Measurements from ENCODE around the gene PCP2.

The PCP2 gene

DNA sequence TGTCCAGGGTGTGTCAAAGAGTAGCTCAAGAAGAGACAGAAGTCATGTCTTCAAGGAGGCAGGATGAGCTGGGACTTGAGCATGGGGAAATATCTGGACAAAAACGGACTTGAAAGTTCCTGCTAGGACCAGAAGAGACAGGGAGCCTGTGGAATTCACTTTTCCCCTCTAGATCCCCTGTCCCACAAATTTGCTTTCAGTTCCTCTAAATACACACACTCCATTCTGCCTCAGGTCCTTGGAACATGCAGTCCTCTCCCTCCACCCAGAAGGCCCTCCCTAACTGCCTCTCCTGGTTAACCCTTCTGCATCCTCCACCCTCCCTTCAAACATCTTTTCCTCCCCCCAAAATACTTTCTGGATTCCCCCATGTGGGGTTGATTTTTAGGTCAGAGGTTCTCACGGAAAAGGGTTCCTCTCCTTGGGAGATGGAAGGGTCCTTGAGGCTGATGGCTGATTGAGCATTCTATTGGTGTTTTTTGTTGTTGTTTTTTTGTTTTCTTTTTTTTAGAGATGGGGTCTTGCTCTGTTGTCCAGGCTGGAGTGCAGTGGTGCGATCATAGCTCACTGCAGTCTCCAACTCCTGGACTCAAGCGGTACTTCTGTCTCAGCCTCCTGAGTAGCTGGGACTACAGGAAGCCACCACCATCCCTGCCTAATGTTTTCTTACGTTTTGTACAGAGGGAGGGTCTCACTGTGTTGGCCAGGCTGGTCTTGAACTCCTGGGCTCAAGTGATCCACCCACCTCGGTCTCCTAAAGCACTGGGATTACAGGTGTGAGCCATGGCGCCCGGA lies 28.4 kb upstream of the PCP2 start (continued):
- TF ChIP-seq, protein P1, sequence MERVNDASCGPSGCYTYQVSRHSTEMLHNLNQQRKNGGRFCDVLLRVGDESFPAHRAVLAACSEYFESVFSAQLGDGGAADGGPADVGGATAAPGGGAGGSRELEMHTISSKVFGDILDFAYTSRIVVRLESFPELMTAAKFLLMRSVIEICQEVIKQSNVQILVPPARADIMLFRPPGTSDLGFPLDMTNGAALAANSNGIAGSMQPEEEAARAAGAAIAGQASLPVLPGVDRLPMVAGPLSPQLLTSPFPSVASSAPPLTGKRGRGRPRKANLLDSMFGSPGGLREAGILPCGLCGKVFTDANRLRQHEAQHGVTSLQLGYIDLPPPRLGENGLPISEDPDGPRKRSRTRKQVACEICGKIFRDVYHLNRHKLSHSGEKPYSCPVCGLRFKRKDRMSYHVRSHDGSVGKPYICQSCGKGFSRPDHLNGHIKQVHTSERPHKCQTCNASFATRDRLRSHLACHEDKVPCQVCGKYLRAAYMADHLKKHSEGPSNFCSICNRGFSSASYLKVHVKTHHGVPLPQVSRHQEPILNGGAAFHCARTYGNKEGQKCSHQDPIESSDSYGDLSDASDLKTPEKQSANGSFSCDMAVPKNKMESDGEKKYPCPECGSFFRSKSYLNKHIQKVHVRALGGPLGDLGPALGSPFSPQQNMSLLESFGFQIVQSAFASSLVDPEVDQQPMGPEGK (CRISPR knock-in tag; IDR thresholded peaks at IDR 0.05; ENCODE audit: borderline replicate concordance): no peak
- TF ChIP-seq BACH2 (CRISPR knock-in tag; IDR thresholded peaks at IDR 0.05; ENCODE audit: borderline replicate concordance) (no peak), PPARA (CRISPR knock-in tag; IDR thresholded peaks at IDR 0.05; ENCODE audit: borderline replicate concordance) (no peak), ZFP3 (CRISPR knock-in tag; IDR thresholded peaks at IDR 0.05) (no peak)

DNA sequence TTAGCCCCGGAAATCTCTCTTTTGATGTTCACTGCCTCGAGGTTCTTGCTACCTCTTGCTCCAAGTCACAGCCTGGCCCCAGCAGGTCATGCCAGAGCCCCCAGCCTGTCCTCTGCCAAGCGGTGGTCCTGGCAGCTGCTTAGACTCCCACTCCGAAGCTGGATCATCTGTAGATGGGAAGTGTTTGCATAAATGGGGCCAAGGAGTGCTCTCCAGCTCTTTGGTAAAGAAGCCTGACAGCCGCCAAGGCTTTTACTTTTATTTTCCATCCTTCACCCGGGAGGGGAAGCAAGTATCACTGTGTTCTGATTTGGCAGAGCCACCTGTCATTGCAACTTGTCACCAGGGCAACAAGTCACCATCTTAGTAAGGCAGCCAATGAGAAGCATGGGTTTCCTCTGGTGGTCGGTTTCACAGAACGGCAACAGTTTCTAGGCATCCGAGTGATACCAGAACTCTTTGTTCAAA lies 24.7 kb upstream of the PCP2 start:
- peak; percentile 49; the same call in 2 of the 3 replicates for ATAC-seq
- TF ChIP-seq, protein P2, sequence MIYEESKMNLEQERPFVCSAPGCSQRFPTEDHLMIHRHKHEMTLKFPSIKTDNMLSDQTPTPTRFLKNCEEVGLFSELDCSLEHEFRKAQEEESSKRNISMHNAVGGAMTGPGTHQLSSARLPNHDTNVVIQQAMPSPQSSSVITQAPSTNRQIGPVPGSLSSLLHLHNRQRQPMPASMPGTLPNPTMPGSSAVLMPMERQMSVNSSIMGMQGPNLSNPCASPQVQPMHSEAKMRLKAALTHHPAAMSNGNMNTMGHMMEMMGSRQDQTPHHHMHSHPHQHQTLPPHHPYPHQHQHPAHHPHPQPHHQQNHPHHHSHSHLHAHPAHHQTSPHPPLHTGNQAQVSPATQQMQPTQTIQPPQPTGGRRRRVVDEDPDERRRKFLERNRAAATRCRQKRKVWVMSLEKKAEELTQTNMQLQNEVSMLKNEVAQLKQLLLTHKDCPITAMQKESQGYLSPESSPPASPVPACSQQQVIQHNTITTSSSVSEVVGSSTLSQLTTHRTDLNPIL (CRISPR knock-in tag; IDR thresholded peaks at IDR 0.05; ENCODE audit: low read depth): no peak
- no peak for TF ChIP-seq ZC3H10 (CRISPR knock-in tag; IDR thresholded peaks at IDR 0.05)
- TF ChIP-seq, protein P3, sequence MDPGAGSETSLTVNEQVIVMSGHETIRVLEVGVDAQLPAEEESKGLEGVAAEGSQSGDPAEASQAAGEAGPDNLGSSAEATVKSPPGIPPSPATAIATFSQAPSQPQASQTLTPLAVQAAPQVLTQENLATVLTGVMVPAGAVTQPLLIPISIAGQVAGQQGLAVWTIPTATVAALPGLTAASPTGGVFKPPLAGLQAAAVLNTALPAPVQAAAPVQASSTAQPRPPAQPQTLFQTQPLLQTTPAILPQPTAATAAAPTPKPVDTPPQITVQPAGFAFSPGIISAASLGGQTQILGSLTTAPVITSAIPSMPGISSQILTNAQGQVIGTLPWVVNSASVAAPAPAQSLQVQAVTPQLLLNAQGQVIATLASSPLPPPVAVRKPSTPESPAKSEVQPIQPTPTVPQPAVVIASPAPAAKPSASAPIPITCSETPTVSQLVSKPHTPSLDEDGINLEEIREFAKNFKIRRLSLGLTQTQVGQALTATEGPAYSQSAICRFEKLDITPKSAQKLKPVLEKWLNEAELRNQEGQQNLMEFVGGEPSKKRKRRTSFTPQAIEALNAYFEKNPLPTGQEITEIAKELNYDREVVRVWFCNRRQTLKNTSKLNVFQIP (CRISPR knock-in tag; IDR thresholded peaks at IDR 0.05; ENCODE audit: borderline replicate concordance, low read depth): no peak
- no peak for TF ChIP-seq ISL1 (CRISPR knock-in tag; IDR thresholded peaks at IDR 0.05)
- TF ChIP-seq, protein P4, sequence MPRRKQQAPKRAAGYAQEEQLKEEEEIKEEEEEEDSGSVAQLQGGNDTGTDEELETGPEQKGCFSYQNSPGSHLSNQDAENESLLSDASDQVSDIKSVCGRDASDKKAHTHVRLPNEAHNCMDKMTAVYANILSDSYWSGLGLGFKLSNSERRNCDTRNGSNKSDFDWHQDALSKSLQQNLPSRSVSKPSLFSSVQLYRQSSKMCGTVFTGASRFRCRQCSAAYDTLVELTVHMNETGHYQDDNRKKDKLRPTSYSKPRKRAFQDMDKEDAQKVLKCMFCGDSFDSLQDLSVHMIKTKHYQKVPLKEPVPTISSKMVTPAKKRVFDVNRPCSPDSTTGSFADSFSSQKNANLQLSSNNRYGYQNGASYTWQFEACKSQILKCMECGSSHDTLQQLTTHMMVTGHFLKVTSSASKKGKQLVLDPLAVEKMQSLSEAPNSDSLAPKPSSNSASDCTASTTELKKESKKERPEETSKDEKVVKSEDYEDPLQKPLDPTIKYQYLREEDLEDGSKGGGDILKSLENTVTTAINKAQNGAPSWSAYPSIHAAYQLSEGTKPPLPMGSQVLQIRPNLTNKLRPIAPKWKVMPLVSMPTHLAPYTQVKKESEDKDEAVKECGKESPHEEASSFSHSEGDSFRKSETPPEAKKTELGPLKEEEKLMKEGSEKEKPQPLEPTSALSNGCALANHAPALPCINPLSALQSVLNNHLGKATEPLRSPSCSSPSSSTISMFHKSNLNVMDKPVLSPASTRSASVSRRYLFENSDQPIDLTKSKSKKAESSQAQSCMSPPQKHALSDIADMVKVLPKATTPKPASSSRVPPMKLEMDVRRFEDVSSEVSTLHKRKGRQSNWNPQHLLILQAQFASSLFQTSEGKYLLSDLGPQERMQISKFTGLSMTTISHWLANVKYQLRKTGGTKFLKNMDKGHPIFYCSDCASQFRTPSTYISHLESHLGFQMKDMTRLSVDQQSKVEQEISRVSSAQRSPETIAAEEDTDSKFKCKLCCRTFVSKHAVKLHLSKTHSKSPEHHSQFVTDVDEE (CRISPR knock-in tag; IDR thresholded peaks at IDR 0.05): no peak
- TF ChIP-seq ZNF70 (CRISPR knock-in tag; IDR thresholded peaks at IDR 0.05): no peak
- TF ChIP-seq, protein P1 (CRISPR knock-in tag; IDR thresholded peaks at IDR 0.05; ENCODE audit: borderline replicate concordance): no peak

DNA sequence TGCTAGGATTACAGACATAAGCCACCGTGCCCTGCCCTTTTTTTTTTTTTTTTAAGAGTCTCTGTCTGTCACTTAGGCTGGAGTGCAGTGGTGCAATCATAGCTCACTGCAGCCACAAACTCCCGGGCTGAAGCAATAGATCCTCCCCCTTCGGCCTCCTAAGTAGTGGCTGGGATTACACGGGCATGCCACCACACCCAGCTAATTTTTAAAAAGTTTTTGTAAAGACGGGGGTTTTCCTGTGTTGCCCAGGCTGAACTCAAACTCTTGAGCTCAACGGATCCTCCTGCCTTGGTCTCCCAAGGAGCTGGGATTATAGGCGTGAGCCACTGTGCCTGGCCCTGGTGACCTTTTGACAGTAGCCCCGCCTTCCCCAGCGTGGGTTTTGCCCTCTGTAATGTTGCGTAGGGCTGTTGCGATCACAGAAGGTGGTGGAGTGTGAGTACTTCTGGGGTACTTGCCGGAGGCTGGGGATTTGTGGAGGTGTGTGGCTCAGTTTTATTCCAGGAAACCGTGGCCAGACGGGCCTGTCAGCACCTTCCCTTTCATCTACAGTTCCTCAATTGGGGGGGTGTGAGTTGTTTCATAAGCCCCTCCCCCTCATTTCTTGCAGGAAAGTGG lies 23.7 kb upstream of the PCP2 start:
- ATAC-seq: no peak
- TF ChIP-seq ISL1 (CRISPR knock-in tag; IDR thresholded peaks at IDR 0.05) (no peak), ESRRG (CRISPR knock-in tag; IDR thresholded peaks at IDR 0.05) (no peak), ZC3H10 (CRISPR knock-in tag; IDR thresholded peaks at IDR 0.05) (no peak), ARNTL (CRISPR knock-in tag; IDR thresholded peaks at IDR 0.05; ENCODE audit: borderline replicate concordance, low read depth) (no peak)

DNA sequence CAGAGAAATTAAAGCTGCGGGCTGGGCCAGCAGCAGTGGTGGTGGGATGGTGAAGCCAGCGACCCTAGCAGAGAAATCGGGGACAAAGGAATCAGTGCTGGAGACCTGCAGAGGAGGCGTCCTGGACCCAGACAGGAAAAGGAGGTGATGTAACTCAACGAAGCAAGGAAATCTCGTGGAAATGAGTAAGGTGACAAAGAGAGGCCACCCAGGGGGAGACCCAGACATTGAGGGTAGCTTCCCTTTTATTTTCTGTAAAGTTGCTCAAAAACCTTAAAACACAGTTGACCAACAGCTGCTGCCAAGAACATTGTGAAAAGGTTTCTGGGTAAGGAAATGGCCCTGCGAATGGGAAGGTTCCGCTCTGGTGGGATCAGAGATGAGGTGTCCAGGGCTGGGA lies 22.1 kb upstream of the PCP2 start:
- ATAC-seq: no peak
- TF ChIP-seq TOX (CRISPR knock-in tag; IDR thresholded peaks at IDR 0.05; ENCODE audit: borderline replicate concordance) (no peak), ISL1 (CRISPR knock-in tag; IDR thresholded peaks at IDR 0.05) (no peak), ZNF565 (CRISPR knock-in tag; conservative IDR thresholded peaks at IDR 0.05; ENCODE audit: low read depth) (no peak), ZNF70 (CRISPR knock-in tag; IDR thresholded peaks at IDR 0.05) (no peak), TCF4 (CRISPR knock-in tag; IDR thresholded peaks at IDR 0.05; ENCODE audit: borderline replicate concordance) (no peak), ARNTL (CRISPR knock-in tag; IDR thresholded peaks at IDR 0.05; ENCODE audit: borderline replicate concordance, low read depth) (no peak), RARB (CRISPR knock-in tag; IDR thresholded peaks at IDR 0.05) (no peak)
- TF ChIP-seq, protein P2 (CRISPR knock-in tag; IDR thresholded peaks at IDR 0.05; ENCODE audit: low read depth): no peak
- TF ChIP-seq, protein P4 (CRISPR knock-in tag; IDR thresholded peaks at IDR 0.05): no peak
- TF ChIP-seq, protein P3 (CRISPR knock-in tag; IDR thresholded peaks at IDR 0.05; ENCODE audit: borderline replicate concordance, low read depth): no peak
